ENCODE results near the gene ROBO1.

Gene ROBO1

GRCh38 chr3:78858174-78858573 is 909.6 kb downstream of the ROBO1 start:
- no peak overlapping the region for H3K4me3 ChIP-seq (ENCODE audit: low read depth, low read length)
- no peak for TF ChIP-seq CTCF (IDR thresholded peaks at IDR 0.05; ENCODE audit: low read depth, low read length, missing control alignments)
- no peak for DNase-seq (ENCODE audit: low read depth)

- TF ChIP-seq CTCF (IDR thresholded peaks at IDR 0.05; ENCODE audit: low read depth, low read length, missing control alignments): no peak
- H3K4me3 ChIP-seq (ENCODE audit: low read depth, low read length): no peak overlapping the region
- DNase-seq (ENCODE audit: low read depth): no peak
Measured at GRCh38 chr3:78857494-78858111, 910.2 kb downstream of the ROBO1 start.

- no peak overlapping the region for H3K4me3 ChIP-seq (ENCODE audit: low read depth, low read length)
- DNase-seq (ENCODE audit: low read depth): no peak
- no peak for TF ChIP-seq CTCF (IDR thresholded peaks at IDR 0.05; ENCODE audit: low read depth, low read length, missing control alignments)
Measured at GRCh38 chr3:78856164-78856563, 911.6 kb downstream of the ROBO1 start.

- TF ChIP-seq CTCF (IDR thresholded peaks at IDR 0.05; ENCODE audit: low read depth, low read length, missing control alignments): no peak
- H3K4me3 ChIP-seq (ENCODE audit: low read depth, low read length): no peak overlapping the region
Measured at GRCh38 chr3:78855190-78855589, 912.6 kb downstream of the ROBO1 start.

GRCh38 chr3:78848392-78849288 is 919.2 kb downstream of the ROBO1 start:
- no peak for TF ChIP-seq CTCF (IDR thresholded peaks at IDR 0.05; ENCODE audit: low read depth, low read length, missing control alignments)
- DNase-seq (ENCODE audit: low read depth): no peak
- H3K4me3 ChIP-seq (ENCODE audit: low read depth, low read length): no peak overlapping the region

More at GRCh38 chr3:78855190-78855589, 912.6 kb downstream of the ROBO1 start:
- DNase-seq (ENCODE audit: low read depth): no peak

GRCh38 chr3:78847603-78848002 is 920.2 kb downstream of the ROBO1 start:
- no peak for DNase-seq (ENCODE audit: low read depth)
- no peak overlapping the region for H3K4me3 ChIP-seq (ENCODE audit: low read depth, low read length)
- no peak for TF ChIP-seq CTCF (IDR thresholded peaks at IDR 0.05; ENCODE audit: low read depth, low read length, missing control alignments)
